Kasumi-1 (cell line): ENCODE data around the gene COMMD3.
"Not testable (repeated sequence)": the region's sequence is repeated elsewhere in the genome, so short reads cannot be mapped to it uniquely, and the experiment has no call there.

Experiments
- DNase-seq, 2 experiments: peaks; one replicate each; lab custom pipeline; 2025; lab: John Stamatoyannopoulos, UW

The COMMD3 gene

DNA sequence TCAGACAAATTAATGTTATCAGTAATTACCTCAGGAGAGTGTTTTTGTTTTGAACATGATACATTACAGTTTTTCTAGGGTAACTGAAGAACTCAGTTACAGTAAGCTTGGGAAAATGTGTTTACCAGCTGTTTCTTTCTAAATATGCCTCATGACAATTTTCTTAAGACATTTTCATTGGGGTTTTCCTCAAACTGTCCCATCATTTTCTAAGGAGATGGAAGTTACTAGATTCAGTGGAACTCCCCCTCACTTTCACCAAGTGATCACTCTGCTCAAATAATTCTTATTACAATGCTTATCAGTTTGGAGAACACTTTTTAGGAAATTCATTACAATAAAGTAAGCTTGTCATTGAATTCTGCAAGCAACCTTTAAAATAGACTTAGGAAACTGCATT is 22.7 kb downstream of the COMMD3 start:
- DNase-seq: no peak

DNA sequence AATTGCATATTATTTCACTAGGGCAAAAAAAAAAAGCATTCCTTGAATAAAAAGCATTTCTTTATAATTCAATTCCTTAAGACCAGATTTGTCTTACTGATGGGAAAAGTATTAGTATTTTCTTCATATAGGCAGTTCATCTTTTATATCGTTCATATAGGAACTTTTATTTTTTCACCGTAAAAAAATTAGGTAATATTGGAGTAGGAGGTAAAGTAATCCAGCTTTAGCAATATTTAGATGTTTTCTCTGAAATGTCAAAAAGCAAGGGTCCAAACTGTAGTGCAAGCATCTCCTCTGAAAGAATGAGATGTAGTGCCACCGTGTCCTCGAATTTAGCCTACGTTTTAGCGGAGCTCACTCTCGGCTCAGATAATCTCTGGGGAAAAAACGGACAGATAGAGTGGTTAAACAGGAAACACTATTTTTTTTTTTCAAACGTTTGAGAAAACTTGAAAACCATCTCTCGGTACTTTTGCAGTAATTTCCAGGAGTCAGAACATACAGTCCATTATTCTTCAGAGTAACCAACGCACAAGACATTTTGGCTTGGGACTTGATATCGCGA is 23.7 kb downstream of the COMMD3 start:
- DNase-seq: peak in 1 of 2 experiments; percentile 61

DNA sequence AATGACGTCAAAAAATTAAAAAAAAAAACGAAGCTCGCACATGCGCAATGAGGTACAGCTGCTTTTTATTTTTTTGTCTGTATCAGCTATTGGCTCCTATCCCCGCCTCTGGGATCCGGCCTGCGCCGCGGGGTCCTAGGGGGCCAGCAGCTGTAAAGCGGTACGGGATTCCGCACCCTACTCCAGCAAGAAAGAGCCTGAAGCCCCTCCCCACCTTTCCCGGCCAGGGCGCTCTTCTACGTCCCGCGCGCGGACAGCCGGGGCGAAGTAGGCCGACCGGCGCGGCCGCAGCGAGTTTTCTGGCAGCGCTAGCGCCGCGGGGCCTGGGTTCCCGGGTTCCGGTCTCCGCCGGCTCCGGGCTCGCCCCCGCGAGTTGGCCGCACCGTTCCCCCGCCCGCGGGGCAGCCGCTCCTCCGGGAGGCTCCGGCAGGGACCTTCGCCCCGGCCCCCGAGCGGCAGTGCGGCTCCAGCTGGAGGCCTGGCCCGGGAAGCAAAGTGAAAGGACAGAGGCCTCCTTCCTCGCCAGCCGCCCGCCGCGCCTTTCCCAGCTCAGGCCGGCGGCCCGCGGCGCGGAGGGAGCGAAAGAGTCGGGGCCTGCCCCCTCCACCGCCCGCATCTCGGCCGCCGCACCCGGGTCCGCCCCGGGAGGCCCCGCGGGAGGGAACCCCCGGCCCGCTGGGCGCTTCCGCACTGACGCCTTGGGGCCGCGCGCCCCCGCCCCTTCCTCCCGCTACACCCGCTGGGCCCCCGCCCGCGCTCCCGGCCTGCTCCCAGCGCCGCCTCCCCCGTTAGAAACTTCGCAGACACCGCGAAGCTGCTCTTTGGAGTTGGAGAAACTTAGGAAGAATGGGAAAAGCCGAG is 24.4 kb downstream of the COMMD3 start:
- DNase-seq: peak; percentile 48 to 66

DNA sequence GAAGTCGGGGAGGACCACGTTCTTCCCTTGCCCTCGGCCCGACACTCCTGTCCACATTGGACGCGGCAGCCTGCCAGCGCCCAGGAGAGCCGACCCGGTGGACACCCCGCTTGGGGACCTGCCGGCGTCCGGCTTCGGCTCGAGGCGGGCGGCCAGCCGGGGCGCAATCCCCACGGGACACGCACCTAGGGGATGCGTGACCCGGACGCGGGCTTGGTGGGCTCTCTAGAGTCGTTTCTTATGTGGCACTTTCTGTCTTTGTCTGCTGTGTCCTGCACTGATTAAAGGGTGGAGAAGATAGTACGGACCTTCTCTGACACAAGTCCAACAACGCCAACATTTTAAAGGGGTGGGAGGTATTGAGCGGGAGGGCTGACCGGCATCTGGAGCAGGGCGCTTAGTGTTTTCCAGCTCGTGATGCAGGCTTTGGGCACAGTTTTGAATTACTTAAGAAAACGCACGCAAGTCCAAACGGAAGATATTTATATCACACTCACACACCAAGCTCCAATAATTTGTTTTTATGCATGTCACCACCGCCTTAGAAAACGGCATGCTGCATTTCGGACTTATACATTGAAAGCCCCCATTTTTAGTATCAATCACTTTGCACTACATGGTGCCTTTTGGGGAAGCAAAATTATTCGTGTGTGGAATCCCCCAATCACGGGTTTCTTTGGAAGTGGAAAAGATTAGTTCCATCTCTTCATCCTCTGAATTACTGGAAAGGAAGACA is 25.2 kb downstream of the COMMD3 start:
- peak in 1 of 2 experiments; percentile 55 for DNase-seq

DNA sequence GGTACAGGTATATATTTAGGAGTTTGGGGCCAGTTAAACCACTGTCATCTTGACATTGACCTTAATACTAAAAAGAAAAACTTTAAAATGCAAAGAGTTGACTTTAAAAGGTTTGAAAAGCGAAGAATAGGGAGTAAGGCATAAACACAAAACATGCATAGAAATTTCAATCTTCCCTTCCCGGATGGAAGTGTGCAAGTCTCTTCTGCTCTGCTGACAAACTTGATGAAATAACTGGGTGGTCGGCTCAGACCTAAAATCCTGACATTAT is 25.7 kb downstream of the COMMD3 start:
- no peak for DNase-seq

DNA sequence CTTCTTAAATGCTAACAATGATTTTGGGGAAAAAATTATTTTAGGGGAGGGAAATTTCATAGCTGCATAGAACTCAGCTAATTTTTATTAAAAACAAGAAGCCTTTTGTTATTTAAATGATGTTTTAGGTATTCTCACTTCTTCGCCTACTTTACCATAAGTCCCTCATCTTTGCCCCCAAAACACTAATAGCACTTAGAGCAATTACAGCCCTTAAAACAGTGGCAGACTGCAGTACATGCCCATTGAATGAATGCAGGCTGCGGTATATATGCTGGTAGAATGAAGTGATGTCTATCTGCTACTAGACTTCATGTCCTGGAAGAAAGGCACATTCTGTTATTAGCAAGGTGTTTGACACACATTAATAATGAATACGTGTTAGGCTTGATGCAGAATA is 26.2 kb downstream of the COMMD3 start:
- no peak for DNase-seq

DNA sequence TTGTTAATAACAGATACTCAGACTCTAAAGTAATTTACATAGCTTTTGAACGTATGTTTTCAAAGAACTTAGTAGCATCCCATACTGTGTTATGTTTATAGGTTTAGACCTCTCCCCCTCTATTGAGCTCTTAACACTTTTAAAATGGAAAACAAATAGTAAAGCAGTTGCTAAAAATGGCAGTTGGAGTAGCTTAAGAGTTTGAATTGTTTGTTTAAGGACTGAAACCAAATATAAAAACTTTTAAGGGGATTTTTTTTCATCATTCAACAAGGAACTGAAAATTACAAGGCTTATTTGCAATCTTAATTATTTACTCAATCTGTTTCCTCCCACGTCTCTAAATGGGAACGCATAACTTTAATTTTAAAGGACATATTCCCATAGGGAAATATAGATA is 27.5 kb downstream of the COMMD3 start:
- DNase-seq: no peak

DNA sequence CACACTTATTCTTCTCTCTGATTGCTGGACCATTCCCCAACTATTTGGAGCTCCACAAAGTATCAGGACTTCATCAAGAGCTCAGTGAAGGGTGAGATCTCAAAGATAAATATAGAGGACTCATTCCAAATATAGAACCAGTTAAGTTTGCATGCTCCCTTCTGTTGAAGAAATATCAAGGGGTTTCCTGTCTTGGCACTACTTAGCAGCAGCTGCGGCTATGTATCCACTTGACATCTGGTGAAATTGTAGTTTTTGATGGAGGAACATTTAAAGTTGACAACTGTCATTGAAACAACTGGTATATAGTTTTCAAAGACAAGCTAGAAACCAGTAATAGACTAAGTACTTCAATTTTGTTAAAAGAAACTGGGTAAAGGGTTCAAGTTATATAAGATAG is 28.1 kb downstream of the COMMD3 start:
- no peak for DNase-seq

DNA sequence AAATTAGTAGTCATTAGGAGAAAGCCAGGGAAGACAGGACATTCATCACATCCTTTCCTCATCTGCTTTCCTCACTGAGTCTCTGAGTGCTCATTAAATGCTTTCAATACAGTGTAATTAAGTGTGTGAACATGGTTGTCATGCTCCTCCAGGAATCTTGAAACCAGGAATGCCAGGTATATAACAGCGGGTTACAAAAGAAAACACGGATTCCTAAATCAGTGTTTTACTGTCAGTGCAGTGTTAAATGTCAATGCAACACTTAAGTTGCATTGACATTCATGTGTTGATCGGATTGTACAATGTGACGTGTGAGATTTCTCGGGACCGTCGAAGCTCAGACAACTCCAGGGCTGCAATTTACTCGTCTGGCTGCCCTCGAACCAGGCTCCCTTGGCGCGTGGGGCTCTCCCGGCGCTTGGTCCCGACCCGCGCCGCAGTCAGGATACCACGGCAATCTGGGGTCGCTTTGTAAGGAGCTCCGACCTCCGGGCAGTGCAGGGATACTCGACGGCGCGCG is 28.7 kb downstream of the COMMD3 start:
- no peak for DNase-seq

DNA sequence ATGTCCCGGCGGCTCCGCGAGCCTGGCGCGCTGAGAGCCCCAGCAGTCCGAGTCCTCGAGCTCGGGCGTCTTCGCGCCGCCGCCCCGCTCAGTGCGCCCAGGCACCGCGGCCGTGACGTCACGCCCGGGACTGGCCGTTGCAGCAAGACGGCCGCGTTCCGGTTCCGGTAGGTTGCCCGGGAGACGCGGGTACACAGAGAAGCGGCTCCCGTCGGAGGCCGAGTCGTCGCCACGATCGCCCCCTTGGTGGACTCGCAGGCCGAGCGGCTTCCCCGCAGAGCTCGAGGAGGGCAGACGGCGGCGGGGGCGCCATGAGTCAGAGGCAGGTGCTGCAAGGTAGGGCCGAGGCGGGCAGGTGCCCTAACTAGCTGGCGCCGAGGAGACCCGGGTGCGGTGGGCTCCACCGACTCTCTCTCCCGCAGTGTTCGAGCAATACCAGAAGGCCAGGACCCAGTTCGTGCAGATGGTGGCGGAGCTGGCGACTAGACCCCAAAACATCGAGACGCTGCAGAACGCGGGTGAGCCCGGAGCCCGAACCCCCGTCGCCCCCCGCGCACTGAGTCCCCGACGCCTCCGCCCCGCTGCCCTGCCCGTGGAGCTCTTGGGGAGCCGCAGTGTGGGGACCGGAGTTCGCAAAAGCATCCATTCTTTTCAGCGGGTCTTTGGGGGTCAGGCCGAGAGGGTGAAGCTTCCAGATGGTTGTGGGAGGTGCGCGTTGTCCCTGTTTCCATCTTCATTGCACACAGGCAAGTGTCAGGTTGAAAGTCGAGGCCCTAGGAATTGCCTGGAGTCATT is 29.3 kb downstream of the COMMD3 start, which contains the start of gene SPAG6:
SPAG6 (plus strand) TSS at position 196 of the 795 bp plus-strand sequence; CDS start at position 312, 116 bp downstream.
- DNase-seq: no peak

DNA sequence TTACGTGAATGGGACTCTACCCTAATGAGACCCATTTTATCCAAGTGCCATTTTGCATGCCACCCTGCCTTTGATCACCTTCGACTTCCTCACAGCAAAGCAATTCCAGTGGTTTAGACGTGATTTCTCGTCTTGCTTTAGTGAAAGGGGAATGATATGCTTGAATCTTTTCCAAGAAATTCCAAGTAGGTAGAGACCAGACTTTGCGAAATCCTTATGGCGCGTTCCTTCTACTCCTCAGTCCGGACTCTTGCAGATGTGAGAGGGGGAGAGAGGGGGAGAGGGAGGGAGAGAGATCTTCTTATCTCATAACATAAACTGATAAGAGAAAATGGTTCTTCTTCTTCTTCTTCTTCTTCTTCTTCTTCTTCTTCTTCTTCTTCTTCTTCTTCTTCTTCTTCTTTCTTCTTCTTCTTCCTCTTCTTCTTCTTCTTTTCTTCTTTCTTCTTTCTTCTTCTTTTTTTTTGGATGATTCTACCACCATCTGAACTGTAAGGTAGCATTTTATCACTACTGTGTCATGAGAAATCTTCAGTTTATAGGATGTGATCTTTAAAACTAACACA is 30.0 kb downstream of the COMMD3 start:
- DNase-seq: no peak

DNA sequence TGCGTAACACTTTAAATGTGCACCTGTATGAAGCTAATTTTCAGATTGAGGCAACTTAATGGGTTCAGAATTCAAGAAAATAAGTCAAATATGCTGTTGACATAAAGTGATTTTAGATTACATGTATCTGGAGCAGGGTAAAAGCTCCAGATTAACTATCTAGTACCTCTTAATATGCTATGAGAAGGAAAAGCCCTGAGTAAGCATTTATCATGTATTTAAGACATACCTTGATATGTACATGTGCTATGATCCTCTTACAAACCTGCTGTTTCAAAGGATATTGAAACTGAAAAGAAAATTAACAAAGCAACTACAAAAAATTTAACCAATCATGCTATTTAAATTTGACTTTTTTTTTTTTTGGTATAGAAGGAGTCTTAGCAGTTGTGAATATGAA is 33.6 kb downstream of the COMMD3 start:
- no peak for DNase-seq

DNA sequence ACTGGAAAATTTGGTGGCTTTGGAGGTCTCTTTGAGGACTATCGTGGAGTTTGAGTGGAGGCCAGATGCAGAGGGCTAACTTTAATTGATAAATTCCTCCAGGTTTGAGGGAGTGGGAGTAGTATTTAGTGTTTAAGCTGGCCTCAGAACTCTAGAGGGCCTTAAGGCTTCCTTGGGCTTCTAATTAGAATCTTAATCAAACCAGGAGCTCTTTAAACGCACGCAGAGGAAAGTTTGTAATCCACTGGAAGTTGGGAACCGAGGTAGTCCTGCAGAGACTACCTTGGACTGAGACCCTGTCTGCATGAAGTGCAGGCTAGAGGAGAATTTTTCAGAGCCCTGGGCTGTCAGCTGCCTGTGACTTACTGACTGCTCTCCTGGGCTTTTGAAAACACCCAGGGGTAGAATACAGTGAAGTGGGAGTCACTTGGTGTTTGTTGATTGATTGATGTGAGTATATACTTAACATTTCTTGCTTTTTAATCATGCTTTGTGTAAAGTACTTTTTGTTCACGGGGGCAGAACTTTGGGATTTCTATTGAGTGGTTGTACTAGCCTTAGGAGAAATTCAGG is 35.0 kb downstream of the COMMD3 start:
- DNase-seq: no peak

DNA sequence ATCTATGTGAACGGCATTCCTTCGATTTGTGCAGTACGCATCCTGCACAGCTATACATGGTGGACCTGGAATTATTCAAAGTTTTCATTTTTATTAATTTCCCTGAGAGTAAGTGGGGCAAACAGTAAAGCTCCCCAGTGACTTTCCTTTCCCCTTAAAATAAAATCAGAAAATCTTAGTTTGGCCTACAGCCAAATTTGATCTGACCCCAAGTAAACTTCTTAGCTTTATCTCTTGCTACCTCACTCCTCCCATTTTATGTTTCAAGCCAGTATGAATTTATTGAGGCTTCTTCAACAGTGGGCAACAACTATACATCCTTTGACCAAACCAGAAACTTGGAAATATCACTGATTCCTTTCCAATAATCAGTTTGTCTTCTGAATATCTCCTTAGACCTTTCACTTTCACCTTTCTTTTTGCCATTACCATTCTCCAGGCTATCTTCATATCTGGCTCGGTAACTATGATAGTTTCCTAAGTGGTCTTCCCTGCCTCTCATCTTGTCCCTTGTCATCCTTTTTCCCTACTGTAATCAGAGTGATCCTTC is 40.2 kb downstream of the COMMD3 start:
- DNase-seq: no peak

DNA sequence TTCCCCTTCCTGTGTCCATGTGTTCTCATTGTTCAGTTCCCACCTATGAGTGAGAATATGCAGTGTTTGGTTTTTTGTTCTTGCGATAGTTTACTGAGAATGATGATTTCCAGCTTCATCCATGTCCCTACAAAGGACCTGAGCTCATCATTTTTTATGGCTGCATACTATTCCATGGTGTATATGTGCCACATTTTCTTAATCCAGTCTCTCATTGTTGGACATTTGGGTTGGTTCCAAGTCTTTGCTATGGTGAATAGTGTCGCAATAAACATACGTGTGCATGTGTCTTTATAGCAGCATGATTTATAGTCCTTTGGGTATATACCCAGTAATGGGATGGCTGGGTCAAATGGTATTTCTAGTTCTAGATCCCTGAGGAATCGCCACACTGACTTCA is 41.6 kb downstream of the COMMD3 start:
- DNase-seq: not testable (repeated sequence)

DNA sequence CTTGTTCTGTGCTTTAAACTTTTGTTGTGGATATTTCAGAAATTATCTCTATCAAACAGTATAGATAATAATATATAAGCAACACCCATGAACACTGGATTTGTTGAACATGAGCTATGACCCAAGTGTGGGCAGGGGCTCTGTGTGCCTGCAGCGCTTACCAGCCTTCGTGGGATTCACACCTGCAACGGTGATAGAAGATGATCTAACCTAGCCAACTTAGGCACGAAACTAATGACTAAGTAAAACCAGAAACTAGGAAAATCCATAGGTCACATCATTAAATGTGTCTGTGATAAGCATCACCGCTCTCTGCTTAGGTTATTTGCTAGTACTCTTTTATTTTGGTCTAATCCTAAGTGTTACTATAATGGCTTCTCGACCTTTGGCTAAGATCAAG is 47.1 kb downstream of the COMMD3 start:
- no peak for DNase-seq

DNA sequence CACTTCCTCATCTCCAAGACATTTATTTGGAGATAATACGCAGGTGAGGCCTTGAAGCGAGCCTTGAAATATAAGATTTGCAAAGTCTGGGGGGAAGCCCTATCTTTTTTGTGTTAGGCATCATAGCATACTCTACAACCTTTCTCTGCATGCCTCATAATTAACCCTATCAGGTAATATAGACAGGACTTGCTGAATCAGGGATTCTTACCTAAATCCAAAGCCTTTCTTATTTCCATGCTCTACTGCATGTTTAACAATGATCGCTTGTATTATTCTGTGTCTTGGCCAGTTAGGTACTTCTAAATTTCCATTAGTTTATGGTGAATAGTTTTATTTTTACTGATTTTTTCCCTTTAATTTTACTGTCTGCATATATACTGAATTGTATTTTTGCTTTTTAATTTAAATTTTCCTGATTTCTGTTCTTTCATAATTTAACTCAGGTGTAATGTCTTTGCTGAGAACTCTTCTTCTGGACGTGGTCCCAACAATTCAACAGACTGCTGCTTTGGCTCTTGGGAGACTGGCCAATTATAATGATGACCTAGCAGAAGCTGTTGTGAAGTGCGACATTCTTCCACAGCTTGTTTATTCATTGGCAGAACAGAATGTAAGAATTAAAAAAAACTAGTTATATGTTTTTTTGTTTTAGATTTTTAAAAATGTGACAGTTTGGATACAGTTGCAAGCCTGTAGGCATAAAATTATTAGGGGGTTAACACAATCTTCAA is 48.4 kb downstream of the COMMD3 start:
- DNase-seq: no peak

DNA sequence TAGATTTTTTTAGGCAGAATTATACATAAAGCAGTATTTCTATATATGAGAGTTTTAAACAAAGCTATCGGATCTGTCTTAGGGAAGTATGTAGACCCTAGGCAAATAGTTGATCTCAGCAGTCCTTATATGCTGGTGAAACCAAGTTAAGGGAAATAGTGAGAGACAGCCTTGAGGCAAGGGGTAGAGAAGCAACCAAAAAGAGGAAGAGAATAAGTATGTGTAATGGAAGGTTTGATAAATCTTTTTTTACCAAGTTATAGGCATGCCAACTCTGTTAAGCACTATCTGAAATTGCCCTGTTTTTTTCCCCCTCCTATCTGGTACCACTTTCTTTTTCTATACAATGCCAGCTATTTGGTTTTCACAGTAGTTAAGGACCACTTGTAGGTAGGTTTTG is 49.0 kb downstream of the COMMD3 start:
- peak; percentile 64 to 67 for DNase-seq

DNA sequence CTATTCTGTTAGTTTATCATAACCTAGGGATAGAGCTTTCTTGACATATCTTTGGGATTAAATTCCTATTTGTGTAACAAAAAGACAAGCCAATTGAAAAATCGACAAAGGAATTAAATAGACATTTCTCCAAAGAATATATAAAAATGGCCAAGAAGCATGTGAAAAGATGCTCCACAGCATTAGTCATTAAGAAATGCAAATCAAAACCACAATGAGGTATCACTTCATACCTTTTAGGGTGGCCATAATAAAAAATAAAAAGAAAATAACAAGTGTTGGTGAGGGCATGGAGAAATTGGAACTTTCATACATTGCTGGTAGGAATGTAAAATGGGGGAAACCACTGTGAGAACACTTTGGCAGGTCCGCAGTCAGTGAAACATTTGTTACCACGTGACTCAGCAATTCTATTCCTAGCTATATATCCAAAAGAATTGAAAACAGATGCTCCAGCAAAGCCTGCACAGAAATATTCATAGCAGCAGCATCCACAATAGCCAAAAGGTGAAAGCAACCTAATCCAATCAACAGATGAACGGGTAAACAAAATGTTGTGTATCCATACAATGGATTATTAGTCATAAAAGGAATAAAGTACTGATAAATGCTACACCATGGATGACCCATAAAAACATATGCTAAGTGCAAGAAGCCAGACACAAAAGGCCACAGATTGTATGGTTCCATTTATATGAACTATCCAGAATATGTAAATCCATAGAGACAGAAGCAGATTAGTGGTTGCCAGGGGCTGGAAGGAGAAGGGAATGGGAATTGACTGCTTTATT is 49.7 kb downstream of the COMMD3 start:
- no peak for DNase-seq

DNA sequence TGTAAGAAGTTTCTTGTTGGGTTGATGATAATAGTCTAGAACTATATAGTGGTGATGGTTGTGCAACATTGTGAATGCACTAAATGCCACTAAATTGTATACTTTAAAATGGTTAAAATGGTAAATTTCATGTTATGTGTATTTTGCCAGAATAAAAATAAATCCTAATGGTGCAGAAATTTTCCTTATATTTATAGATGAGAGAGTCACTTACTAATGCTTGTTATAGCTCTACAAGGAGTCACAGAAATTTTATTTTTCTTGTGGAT is 50.2 kb downstream of the COMMD3 start:
- no peak for DNase-seq
